MCF 10A (cell line): Measurements from ENCODE around the gene CCDC39. TPM values are rescaled to one million over a fixed set of nuclear protein-coding genes. Genes with fewer than 3 reads are reported as not detected.
A peak's percentile ranks its signal among the peaks of the same experiment; 100 is the strongest.

ENCODE experiments used
- BruUV-seq: library from RNA; stranded (reverse); fragments of 400-500 nt; replicated peaks from 2 replicates; lab custom pipeline; 2021; lab: Mats Ljungman, UMichigan
- CTCF ChIA-PET: fragments of 300-600 bp; sonication (Branson Sonifier 250); formaldehyde crosslinking; extraction: SDS; loops from one replicate; lab custom pipeline; 2021; ENCODE audit warnings: antibody characterized with exemption, inconsistent platforms; lab: Yijun Ruan, JAX
- POLR2A ChIA-PET: fragments of 300-600, 350-650 bp; sonication (Branson Sonifier 250); formaldehyde crosslinking; extraction: SDS; loops from one replicate; lab custom pipeline; 2020; ENCODE audit warnings: antibody characterized with exemption, inconsistent platforms; lab: Yijun Ruan, JAX
- DNase-seq: peaks from one replicate; pipeline ENCODE4 v3.0.0-alpha.2; 2018; ENCODE audit not compliant: unreplicated experiment
- H3K27ac Mint-ChIP-seq: one replicate; pipeline ENCODE4 v1.8.0; 2022; ENCODE audit warnings: mild to moderate bottlenecking, low read depth, mixed read lengths; ENCODE audit not compliant: unreplicated experiment
- H3K27me3 Mint-ChIP-seq: one replicate; pipeline ENCODE4 v1.8.0; 2022; ENCODE audit warnings: mixed read lengths; ENCODE audit not compliant: insufficient read depth, unreplicated experiment
- H3K36me3 Mint-ChIP-seq: one replicate; pipeline ENCODE4 v1.8.0; 2022; ENCODE audit warnings: mild to moderate bottlenecking, moderate library complexity, mixed read lengths; ENCODE audit not compliant: insufficient read depth, unreplicated experiment
- H3K4me1 Mint-ChIP-seq: one replicate; pipeline ENCODE4 v1.8.0; 2022; ENCODE audit warnings: mixed read lengths; ENCODE audit not compliant: insufficient read depth, unreplicated experiment
- H3K4me3 Mint-ChIP-seq: one replicate; pipeline ENCODE4 v1.8.0; 2022; ENCODE audit warnings: mild to moderate bottlenecking, moderate library complexity, mixed read lengths; ENCODE audit not compliant: unreplicated experiment
- H3K9me3 Mint-ChIP-seq: one replicate; pipeline ENCODE4 v1.8.0; 2022; ENCODE audit warnings: mixed read lengths; ENCODE audit not compliant: unreplicated experiment
- CTCF ChIP-seq: fragments of 200-600 bp; IDR thresholded peaks from one replicate; pipeline ENCODE4 v1.8.0; 2022; ENCODE audit warnings: antibody characterized with exemption, mild to moderate bottlenecking; ENCODE audit not compliant: unreplicated experiment
- intact Hi-C: fragments of 100-400 bp; cut with micrococcal nuclease; formaldehyde crosslinking; loops from 2 replicates; pipeline ENCODE4 v1.14.1; 2022
- total RNA-seq: library from RNA; stranded (reverse); gene quantifications from 2 replicates; pipeline ENCODE4 v1.2.3, GENCODE V29; 2022

CCDC39 gene
- total RNA-seq, 1 experiment from 2014 or later: not detected

GRCh38 chr3:180615954-180616353 is 63.3 kb downstream of the CCDC39 start:
- ChIA-PET POLR2A (interaction anchor here (0.5 to 1.6 kb wide), 2 partner anchors 13 to 1468 kb away, joined by 3 to 6 read pairs; no protein-coding TSS in a partner anchor), CTCF (interaction anchor here (0.7 to 1.2 kb wide), 2 partner anchors 13 to 1168 kb away, joined by 3 to 4 read pairs; no protein-coding TSS in a partner anchor)
- Mint-ChIP-seq H3K4me1 (no peaks in the 10 kb centered on the region), H3K36me3 (peaks cover 29% of the 10 kb centered on the region), H3K9me3 (no peaks in the 10 kb centered on the region), H3K27me3 (no peaks in the 10 kb centered on the region), H3K4me3 (no peak overlapping the region), H3K27ac (no peak overlapping the region)
- DNase-seq: no peak
- intact Hi-C loops: no loop called here
- no peak for TF ChIP-seq CTCF
- no TSS peak for BruUV-seq

GRCh38 chr3:180612364-180612763 is 66.9 kb downstream of the CCDC39 start:
- DNase-seq: peak; percentile 41
- intact Hi-C loops: no loop called here
- CTCF ChIA-PET: interaction anchor here (0.6 to 0.8 kb wide), 2 partner anchors 702 to 1574 kb away, joined by 3 to 4 read pairs; no protein-coding TSS in a partner anchor
- H3K4me1 Mint-ChIP-seq: no peaks in the 10 kb centered on the region
- POLR2A ChIA-PET: no interaction called here
- H3K27me3 Mint-ChIP-seq: no peaks in the 10 kb centered on the region
- H3K9me3 Mint-ChIP-seq: no peaks in the 10 kb centered on the region
- H3K4me3 Mint-ChIP-seq: no peak overlapping the region
- no peak for TF ChIP-seq CTCF
- peaks cover 65% of the 10 kb centered on the region for H3K36me3 Mint-ChIP-seq
- BruUV-seq: no TSS peak
- H3K27ac Mint-ChIP-seq: no peak overlapping the region

DNA sequence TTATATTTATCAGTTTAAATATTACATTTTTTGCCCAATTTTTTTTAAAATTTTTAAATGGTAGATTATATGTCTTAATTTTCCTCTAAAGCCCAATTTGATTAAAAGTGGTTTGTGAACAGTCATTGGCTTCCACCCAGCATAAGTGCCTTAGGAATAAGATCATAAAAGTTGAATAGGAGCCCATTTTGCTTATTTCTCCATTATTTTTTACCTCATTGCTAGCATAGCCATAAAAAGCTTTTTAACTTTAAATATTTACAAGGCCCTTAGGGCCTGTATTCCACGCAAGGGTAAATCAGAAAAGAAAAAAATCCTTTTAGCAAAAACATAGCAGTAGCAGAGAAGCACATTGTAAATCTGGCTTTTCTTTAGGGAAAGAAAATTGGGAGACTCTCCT is 68.3 kb downstream of the CCDC39 start:
- DNase-seq: no peak
- H3K27ac Mint-ChIP-seq: no peak overlapping the region
- H3K4me3 Mint-ChIP-seq: no peak overlapping the region
- H3K27me3 Mint-ChIP-seq: no peaks in the 10 kb centered on the region
- CTCF ChIA-PET: interaction anchor here (1.7 kb wide), 1 partner anchor 687 kb away, joined by 3 read pairs; no protein-coding TSS in a partner anchor
- H3K4me1 Mint-ChIP-seq: no peaks in the 10 kb centered on the region
- peaks cover 76% of the 10 kb centered on the region for H3K36me3 Mint-ChIP-seq
- POLR2A ChIA-PET: interaction anchor here (1.7 kb wide), 1 partner anchor 9 kb away, joined by 7 read pairs; the partner anchor contains the start of gene TTC14
- intact Hi-C loops: no loop called here
- no TSS peak for BruUV-seq
- no peaks in the 10 kb centered on the region for H3K9me3 Mint-ChIP-seq
- no peak for TF ChIP-seq CTCF

DNA sequence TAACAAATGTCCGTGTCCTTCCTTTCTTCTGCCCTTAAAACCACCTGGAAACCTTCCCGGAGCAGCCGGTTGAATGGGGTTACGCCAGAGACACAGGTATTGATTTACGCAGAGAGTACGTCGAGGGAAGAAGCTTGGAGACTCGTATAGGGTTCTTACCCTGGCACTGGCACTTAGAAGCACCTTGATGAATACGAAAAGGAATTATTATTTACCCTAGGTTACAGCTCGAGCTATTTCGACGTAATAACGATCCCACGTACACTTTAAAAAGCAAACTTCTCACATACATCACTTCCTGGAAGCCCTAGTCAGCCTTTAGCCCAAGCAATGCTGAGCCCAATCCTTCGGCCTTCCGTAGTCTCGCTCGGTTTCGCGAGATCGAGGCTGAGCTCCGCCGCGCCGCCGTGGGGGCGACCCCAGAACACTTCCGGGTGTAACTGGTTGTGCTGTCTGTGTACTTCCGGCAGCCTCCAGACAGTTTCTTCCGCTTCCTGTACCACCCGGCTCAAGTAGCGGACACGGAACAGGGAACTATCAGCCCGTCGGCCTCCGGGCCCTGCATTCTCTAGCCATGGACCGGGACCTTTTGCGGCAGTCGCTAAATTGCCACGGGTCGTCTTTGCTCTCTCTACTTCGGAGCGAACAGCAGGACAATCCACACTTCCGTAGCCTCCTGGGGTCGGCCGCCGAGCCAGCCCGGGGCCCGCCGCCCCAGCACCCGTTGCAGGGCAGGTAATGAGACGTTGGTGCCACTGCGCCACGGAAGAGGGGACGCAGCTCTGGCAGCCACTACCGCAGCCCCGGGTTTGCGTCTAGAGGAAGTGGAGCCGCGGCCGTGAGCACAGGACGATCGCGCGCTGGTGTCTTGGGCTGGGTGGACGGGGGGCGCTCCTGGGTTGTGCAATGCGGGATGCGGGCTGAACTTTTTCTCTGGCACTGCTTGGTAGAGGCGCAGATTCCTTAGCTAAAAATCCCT is 77.3 kb downstream of the CCDC39 start, which contains the start of gene TTC14:
Gene TTC14, plus strand, starts transcription at position 476 of the 979 bp plus-strand sequence. Its CDS starts 99 bp downstream, at position 575.
- Mint-ChIP-seq H3K4me1 (peaks cover 11% of the 10 kb centered on the region), H3K4me3 (peak within 1 kb of the TSS; percentile 94)
- BruUV-seq: no TSS peak

More for the DNA sequence above, 77.3 kb downstream of the CCDC39 start, which contains the start of gene TTC14:
- peak; percentile 93 for DNase-seq
- TF ChIP-seq CTCF: no peak
- Mint-ChIP-seq H3K36me3 (peaks cover 47% of the 10 kb centered on the region), H3K27ac (peak within 1 kb of the TSS; percentile 95), H3K9me3 (no peaks in the 10 kb centered on the region), H3K27me3 (no peaks in the 10 kb centered on the region)
- ChIA-PET CTCF (interaction anchor here (0.6 to 2.2 kb wide), 6 partner anchors 13 to 799 kb away, joined by 3 to 14 read pairs (median 5); no protein-coding TSS in a partner anchor), POLR2A (interaction anchor here (0.6 to 1.7 kb wide), 22 partner anchors 9 to 1153 kb away, joined by 3 to 7 read pairs (median 3); partner anchors contain the start of genes CCDC39, MRPL47 and NDUFB5)
- intact Hi-C loops: loop anchor here (2.0 kb wide), 1 partner anchor 833 kb away; no protein-coding TSS in a partner anchor
